Colonic mucosa (tissue), 4 donors: ENCODE measurements around the gene ISYNA1. TPM values are rescaled to one million over a fixed set of nuclear protein-coding genes. Genes with fewer than 3 reads are reported as not detected.

Source experiments
- DNase-seq: peaks from one replicate; pipeline ENCODE4 v3.0.0-alpha.2; 2020
- H3K27ac ChIP-seq: fragments of 200-600 bp; one replicate; pipeline ENCODE4 v1.8.0; 2021
- H3K27me3 ChIP-seq: fragments of 200-600 bp; one replicate; pipeline ENCODE4 v1.8.0; 2021
- H3K36me3 ChIP-seq: fragments of 200-600 bp; one replicate; pipeline ENCODE4 v1.8.0; 2021
- H3K4me1 ChIP-seq: fragments of 200-600 bp; one replicate; pipeline ENCODE4 v1.8.0; 2021; ENCODE audit warnings: mild to moderate bottlenecking
- H3K4me3 ChIP-seq: fragments of 200-600 bp; one replicate; pipeline ENCODE4 v1.8.0; 2021
- H3K9ac ChIP-seq, 2 donors: one replicate each; pipeline ENCODE4 v1.7.0; 2013; ENCODE audit warnings: control low read depth in 2 of 2, low read depth in 2 of 2, low read length in 2 of 2
- H3K9me3 ChIP-seq: fragments of 200-600 bp; one replicate; pipeline ENCODE4 v1.8.0; 2021
- intact Hi-C: fragments of 100-400 bp; cut with DNase I; formaldehyde crosslinking; loops from one replicate; pipeline ENCODE4 v1.14.1; 2022
- total RNA-seq, 2 donors: library from RNA; stranded (reverse); fragmentation: NEBNext Ultra II Directional in 1 of 2; extraction: Animal tissue kit (Norgen Biotek cat#: 25700) in 1 of 2; gene quantifications; one replicate each; pipeline ENCODE4 v1.2.1, GENCODE V29; 2021
- TF ChIP-seq, protein P1 (sequence below): fragments of 200-600 bp; IDR thresholded peaks from one replicate; pipeline ENCODE4 v1.8.0; 2022; ENCODE audit warnings: antibody characterized with exemption, mild to moderate bottlenecking
- donor health status: healthy.
- donor health status: DM: no; HTN: no; CAD: no.
- donor health status: DM: no; HTN: no; CAD: no.

ISYNA1 gene
- total RNA-seq, 2 donors from 2014 or later, result 17.7 to 25.7 TPM

DNA sequence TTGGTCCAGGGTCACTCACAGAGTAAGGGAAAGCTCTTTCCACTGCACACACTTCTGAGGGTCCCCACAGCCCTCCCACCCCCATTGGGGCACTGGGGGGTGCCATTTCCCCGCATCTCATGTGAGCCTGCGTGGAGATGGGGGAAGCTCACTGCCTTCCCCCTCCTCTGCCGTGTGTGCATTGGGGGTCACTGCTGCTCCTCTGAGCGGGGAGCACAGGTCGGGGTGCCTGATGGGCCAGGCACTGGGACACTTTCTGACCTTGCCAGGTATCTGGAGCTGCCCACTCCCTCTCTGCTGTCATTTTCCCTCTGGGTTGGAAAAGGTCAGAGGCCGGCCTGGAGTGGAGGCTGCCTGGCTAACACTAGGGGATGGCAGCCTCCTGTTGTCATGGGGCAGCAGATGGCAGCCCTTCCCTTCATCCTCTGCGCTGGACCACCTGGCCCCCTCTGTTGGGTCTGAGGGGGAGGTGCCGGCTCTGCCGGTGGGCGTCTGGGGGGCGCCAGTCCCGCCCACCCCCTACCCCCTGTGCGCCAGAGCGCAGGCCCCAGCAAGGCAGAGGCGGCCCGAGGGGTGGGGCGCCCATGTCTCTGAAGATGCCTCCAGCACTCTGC lies 9.7 kb downstream of the ISYNA1 start:
- TF ChIP-seq, protein P1, sequence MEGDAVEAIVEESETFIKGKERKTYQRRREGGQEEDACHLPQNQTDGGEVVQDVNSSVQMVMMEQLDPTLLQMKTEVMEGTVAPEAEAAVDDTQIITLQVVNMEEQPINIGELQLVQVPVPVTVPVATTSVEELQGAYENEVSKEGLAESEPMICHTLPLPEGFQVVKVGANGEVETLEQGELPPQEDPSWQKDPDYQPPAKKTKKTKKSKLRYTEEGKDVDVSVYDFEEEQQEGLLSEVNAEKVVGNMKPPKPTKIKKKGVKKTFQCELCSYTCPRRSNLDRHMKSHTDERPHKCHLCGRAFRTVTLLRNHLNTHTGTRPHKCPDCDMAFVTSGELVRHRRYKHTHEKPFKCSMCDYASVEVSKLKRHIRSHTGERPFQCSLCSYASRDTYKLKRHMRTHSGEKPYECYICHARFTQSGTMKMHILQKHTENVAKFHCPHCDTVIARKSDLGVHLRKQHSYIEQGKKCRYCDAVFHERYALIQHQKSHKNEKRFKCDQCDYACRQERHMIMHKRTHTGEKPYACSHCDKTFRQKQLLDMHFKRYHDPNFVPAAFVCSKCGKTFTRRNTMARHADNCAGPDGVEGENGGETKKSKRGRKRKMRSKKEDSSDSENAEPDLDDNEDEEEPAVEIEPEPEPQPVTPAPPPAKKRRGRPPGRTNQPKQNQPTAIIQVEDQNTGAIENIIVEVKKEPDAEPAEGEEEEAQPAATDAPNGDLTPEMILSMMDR, result no peak
- Histone ChIP-seq H3K9me3 (no peaks in the 10 kb centered on the region), H3K4me3 (no peak overlapping the region), H3K36me3 (no peaks in the 10 kb centered on the region), H3K27me3 (no peaks in the 10 kb centered on the region), H3K4me1 (peaks cover 6% of the 10 kb centered on the region), H3K9ac (no peak overlapping the region), H3K27ac (no peak overlapping the region)
- DNase-seq, result no peak
- intact Hi-C loops, result no loop called here

DNA sequence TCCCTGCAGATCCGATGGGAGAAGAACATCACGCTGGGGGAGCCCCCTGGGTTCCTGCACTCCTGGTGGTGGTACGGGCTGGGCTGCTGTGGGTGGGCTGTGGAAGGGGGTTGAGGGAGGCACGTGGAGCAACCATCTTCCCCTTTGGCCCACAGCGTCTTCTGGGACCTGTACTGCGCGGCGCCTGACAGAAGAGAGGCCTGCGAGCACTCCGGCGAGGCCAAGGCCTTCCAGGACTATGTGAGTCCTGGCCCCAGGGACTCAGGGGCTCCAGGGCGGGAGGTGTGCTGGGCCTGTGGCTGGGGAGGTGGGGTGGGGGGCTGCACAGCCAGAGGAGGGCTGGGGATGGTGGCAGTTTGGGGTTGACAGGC lies 10.2 kb downstream of the ISYNA1 start:
- no peaks in the 10 kb centered on the region for H3K27me3 ChIP-seq
- intact Hi-C loops, result no loop called here
- no peak overlapping the region for H3K27ac ChIP-seq
- no peaks in the 10 kb centered on the region for H3K9me3 ChIP-seq
- no peaks in the 10 kb centered on the region for H3K36me3 ChIP-seq
- H3K4me3 ChIP-seq, result no peak overlapping the region
- DNase-seq, result no peak
- TF ChIP-seq, protein P1, result no peak
- H3K9ac ChIP-seq, result no peak overlapping the region
- peaks cover 6% of the 10 kb centered on the region for H3K4me1 ChIP-seq

DNA sequence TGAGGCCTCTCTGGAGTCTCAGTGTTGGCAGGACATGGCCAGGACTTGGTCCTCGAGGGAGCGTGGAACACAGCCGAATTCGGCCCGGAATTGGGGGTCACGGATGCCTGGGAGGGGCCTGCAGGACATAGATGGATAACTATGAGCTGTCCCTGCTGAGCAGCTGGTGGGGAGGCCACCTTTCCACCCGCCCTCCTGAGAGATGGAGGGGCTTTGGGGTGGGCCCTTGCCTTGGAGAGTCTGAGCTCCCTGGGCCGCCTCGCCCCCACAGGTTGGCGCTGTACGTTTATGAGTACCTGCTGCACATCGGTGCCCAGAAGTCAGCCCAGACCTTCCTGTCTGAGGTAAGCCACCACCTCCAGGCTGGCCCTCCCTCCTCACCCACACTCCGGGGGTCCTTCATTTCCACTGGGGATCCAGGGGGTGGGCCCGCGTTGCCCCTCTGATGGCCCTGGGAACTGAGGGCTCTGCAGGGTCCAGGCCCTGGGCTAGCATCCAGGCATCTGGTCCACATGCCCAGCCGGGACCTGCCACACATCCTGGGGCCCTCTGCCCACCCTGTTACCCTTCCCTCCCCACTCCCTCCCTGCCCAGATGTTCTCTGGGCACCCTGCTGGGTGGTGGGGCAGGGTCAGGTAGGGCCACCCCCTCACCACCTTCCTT lies 10.7 kb downstream of the ISYNA1 start:
- H3K27ac ChIP-seq, result no peak overlapping the region

DNA sequence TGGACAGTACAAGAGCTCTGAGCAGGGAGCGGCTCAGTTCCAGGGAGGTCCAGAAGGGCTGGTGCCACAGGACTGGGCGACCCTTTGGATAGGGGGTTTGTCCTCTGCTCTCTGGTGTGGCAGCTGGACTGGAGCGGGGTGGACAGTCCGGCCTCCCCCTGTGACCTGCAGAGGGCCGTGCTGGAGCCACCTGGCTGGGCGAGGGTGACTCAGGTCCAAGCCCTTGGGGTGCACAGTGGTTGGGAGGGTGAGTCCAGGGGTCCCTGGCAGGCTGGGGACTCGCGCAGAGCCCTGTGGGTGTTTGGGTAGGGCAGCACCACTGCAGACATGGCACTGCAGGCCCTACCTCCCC lies 11.5 kb downstream of the ISYNA1 start:
- Histone ChIP-seq H3K4me1 (peaks cover 6% of the 10 kb centered on the region), H3K9me3 (no peaks in the 10 kb centered on the region), H3K27ac (no peak overlapping the region), H3K9ac (peak overlapping the region; percentile 46 to 50), H3K27me3 (no peaks in the 10 kb centered on the region), H3K4me3 (no peak overlapping the region), H3K36me3 (no peaks in the 10 kb centered on the region)
- TF ChIP-seq, protein P1, result no peak
- intact Hi-C loops, result no loop called here
- no peak for DNase-seq

More for the DNA sequence above, 10.7 kb downstream of the ISYNA1 start:
- Histone ChIP-seq H3K4me3 (no peak overlapping the region), H3K36me3 (no peaks in the 10 kb centered on the region), H3K4me1 (peaks cover 6% of the 10 kb centered on the region), H3K9ac (no peak overlapping the region), H3K27me3 (no peaks in the 10 kb centered on the region), H3K9me3 (no peaks in the 10 kb centered on the region)
- DNase-seq, result no peak
- intact Hi-C loops, result no loop called here
- TF ChIP-seq, protein P1, result no peak

DNA sequence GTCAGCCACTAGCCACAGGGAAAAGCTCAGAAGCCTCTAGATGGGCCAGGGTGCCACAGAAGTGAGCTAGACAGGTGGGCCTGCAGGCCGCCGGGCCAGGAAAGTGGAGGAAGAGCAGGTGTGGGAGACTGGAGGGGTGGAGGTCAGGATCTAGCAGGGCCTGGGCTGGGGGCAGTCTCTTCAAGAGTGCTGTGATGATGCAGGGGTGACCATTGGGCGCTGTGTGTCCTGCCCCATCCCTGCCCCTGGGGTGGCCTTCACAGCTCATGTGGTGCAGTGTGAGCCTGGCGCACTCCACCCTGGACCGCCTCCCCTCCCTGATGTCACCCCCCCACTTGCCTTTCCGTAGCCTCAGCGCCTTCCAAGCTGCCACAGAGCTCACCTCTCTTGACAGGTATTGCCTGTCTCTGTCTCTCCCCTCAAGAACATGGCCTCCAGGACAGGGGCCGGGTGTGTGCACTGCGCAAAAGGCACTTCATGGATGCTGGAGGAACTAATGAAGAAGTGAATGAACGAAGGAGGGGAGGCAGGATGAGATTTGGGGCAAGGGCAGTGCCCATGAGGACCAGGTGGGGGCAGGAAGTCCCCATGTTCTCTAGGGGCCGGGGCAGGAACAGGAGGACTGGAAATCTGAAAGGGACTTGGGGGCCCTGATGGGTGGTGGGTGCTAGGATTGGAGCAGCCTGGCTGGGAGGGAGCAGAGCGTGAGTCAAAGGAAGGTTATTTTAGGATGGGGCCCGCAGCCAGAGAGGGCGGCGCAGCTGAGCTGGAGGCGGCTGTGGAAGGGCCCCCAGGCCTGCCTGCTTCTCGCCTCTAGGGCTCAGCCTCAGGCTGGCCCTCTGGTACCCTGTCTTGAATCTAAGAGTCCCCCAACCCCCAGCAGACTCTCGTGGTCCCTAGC lies 12.2 kb downstream of the ISYNA1 start:
- TF ChIP-seq, protein P1, result no peak
- Histone ChIP-seq H3K9me3 (no peaks in the 10 kb centered on the region), H3K36me3 (no peaks in the 10 kb centered on the region), H3K27ac (peak overlapping the region; percentile 22), H3K4me3 (no peak overlapping the region), H3K27me3 (no peaks in the 10 kb centered on the region), H3K4me1 (peaks cover 11% of the 10 kb centered on the region), H3K9ac (peak overlapping the region; percentile 46 to 50)
- no peak for DNase-seq
- intact Hi-C loops, result no loop called here
